Stimulated activated CD8-positive, alpha-beta memory T cell treated with anti-CD3 and anti-CD28 coated beads, Interleukin-4, amount 100 ng/mL, for 4 hours (primary cell): ENCODE data around the gene LGR6.
"Not testable (repeated sequence)": the region's sequence is repeated elsewhere in the genome, so short reads cannot be mapped to it uniquely, and the experiment has no call there.

ENCODE experiments used
- DNase-seq, 2 donors: peaks; one replicate each; pipeline ENCODE4 v3.0.0-alpha.2; 2020; ENCODE audit warnings: low read depth in 2 of 2, low spot score in 1 of 2

Gene LGR6, protein sequence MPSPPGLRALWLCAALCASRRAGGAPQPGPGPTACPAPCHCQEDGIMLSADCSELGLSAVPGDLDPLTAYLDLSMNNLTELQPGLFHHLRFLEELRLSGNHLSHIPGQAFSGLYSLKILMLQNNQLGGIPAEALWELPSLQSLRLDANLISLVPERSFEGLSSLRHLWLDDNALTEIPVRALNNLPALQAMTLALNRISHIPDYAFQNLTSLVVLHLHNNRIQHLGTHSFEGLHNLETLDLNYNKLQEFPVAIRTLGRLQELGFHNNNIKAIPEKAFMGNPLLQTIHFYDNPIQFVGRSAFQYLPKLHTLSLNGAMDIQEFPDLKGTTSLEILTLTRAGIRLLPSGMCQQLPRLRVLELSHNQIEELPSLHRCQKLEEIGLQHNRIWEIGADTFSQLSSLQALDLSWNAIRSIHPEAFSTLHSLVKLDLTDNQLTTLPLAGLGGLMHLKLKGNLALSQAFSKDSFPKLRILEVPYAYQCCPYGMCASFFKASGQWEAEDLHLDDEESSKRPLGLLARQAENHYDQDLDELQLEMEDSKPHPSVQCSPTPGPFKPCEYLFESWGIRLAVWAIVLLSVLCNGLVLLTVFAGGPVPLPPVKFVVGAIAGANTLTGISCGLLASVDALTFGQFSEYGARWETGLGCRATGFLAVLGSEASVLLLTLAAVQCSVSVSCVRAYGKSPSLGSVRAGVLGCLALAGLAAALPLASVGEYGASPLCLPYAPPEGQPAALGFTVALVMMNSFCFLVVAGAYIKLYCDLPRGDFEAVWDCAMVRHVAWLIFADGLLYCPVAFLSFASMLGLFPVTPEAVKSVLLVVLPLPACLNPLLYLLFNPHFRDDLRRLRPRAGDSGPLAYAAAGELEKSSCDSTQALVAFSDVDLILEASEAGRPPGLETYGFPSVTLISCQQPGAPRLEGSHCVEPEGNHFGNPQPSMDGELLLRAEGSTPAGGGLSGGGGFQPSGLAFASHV

DNA sequence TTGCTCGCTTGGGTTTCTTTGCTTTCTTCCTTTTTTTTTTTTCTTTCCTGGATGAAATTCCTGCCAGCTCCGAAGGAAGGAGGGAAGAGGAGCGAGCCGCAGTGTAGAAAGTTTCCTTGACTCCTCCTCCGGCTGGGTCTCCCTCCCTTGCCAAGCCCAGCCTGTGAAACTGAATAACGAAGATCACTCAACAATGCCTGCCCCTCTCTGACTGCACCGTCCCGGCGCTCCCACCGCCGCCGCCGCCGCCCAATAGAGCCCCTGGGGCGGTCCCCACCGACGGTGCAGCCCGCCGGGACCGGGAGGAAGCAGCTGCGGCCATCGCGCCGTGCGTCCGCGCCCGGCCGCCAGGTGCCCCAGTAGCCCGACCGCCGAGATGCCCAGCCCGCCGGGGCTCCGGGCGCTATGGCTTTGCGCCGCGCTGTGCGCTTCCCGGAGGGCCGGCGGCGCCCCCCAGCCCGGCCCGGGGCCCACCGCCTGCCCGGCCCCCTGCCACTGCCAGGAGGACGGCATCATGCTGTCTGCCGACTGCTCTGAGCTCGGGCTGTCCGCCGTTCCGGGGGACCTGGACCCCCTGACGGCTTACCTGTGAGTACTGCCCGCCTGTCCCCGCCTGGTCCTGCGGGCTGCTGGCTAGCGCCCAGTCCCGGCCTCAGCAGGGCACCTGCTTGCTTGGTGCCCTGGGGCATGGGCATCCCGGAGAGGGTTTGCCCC lies at the start of gene LGR6:
LGR6 (plus strand) TSS at position 186 of the 714 bp plus-strand sequence; CDS start at position 377, 191 bp downstream.
- DNase-seq, result no peak

DNA sequence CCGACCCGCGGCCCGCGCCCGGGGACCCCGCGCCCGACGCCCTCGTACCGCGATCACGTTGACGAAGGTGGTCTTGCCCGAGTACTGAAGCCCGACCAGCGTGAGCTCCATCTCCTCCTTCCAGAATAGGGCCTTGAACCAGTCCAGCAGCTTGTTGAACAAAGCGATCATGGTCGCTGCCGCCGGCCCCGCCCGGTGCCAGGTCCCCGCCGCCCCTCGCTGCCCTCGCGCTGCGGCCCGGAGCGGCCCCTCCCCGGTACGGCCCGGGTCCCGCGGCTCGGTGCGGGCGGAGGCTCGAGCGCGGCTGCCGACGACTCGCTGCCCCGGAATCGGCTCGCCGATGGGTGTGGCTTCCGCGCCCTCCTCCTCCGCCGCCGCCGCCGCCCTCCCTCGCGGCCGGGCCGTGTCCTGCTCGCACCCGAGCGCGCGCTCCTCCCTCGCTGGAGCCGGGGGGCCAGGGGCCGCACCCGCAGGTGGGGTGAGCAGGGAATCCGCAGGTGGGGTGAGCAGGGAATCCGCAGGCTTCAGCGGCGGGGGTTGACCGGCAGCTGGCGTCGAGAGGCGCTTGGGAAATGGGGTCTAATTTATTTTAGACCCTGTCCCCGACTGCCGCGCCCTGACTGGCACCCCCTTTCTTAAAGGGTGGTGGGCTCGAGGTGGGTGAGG lies 49.1 kb upstream of the LGR6 start, which contains the start of gene ARL8A:
ARL8A (minus strand) TSS at position 336 of the 666 bp plus-strand sequence; CDS start at position 171, 165 bp downstream.
- no peak for DNase-seq

DNA sequence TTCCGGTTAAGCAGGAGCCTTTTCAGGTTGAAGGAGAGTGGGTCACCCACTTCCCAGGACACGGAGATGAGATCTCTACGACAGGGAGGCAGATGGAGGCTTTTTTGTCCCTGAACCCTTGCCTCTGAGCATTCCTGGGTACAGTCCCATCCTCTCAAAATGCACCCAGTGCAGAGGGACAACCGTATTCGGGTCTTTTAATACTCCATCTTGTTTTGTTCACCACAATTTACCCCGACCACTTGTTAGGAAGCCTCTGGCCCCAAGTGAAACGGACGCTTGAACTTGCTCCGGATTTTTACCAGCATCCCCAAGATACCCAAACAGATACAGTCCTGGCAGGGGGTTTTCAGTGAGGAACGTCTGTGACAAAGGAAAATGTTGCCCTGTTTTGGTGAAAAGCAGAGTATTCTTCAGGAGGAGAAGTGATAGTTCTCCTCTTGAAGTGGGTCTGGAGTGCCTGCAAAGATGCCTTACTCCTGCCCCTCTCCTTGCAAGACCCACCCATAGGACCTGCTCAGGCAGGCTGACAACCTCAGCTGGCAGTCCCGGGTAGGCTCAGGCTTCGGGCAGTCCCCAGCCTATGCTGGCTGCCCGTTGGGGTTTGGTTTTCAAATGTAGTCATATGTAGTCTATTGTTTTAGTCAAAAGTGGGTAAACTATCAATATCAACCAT lies 48.4 kb upstream of the LGR6 start:
- no peak for DNase-seq

DNA sequence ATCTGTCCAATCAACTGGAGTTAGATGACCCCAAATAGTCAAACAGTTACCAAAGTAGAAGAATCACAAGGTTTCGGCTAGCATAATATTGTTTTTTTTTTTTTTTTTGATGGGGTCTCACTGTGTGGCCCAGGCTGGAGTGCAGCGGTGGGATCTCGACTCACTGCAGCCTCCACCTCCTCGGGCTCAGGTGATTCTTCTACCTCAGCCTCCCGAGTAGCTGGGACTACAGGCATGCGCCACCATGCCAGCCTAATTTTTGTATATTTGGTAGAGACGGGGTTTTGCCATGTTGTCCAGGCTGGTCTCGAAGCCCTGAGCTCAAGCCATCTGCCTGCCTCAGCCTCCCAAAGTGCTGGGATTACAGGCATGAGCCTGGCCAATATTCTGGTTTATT lies 47.9 kb upstream of the LGR6 start:
- DNase-seq, result not testable (repeated sequence)

DNA sequence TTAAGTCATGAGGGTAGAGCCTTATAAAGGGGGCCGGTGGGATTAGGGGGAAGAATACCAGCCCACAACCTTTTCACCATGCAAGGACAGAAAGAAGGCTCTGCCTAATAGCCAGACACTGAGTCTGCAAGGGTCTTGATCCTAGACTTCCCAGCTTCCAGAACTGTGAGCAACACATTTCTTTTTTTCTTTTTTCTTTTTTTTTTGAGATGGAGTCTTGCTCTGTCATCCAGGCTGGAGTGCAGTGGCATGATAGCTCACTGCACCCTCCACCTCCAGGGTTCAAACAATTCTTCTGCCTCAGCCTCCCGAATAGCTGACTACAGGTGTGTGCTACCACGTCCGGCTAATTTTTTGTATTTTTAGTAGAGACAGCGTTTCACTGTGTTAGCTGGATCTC lies 47.3 kb upstream of the LGR6 start:
- no peak for DNase-seq

DNA sequence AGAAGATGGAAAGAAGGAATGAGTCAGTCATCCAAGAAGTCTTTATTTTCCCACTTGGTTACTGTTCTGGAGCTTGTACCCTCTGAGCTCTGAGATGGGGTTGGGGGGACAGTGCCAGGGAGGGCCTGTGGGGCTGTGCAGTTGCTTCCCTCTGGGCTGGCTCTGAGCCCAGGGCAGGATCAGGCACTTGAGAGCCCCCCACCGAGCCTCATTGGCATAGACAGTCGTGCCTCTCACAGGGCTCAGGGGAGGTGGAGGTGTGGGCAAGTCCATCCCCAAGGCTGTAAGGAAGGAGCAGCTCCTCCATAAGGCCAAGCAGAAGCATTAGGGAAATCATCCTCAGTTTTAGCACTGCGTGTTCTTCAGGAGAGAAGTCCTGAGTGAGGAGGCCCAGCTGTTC lies 46.6 kb upstream of the LGR6 start:
- DNase-seq, result no peak

DNA sequence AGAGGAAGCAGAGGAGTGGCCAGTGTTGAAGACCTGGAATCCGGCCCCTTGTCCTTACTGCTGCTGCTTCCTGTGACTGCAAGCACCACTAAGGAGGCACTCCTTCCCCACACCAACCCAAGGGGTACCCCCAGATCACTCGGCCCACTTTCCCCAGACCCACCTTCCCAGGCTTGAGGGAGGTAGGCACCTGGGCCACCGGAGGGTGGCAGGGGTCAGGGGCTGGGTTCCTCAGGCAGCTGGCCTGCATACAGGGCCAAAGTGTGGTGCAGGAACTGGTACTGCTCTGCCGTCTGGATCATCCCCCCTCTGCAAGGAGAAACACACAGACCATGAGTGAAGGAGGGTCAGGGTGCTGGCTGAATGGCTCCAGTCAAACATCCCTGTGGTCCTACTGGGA lies 45.2 kb upstream of the LGR6 start:
- no peak for DNase-seq

DNA sequence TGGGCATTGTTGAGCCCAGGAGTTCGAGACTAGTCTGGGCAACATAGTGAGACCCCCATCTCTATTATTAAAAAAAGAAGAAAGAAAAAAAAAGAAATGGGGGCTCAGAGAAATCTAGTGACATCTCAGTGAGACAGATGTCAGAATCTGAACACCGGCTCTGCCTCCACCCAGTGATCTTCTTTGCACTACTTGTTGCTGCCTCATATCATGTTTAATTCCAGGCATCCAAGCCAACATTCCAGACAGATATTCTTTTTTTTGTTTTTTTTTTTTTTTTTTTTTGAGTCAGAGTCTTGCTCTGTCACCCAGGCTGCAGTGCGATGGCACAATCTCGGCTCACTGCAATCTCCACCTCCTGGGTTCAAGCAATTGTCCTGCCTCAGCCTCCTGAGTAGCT lies 44.0 kb upstream of the LGR6 start:
- no peak for DNase-seq

DNA sequence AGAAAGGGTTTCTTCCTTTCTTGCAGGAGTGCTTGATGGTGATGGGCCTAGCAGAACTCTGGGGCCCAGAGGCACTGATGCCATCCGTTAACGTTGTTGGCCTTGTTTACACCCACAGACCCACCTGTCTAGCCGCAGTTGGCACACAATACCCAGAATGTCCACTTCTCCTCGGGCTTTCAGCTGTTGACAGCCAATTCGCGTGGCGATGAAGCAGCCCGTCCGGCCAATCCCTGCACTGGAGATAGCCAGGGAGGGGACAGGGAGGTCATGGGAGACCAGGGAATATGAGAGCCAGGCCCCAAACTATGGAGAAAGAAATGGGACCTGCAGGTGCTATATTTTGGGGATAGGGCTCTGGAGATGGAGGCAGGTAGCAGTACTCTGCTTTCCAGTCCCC lies 43.4 kb upstream of the LGR6 start:
- DNase-seq, result no peak

DNA sequence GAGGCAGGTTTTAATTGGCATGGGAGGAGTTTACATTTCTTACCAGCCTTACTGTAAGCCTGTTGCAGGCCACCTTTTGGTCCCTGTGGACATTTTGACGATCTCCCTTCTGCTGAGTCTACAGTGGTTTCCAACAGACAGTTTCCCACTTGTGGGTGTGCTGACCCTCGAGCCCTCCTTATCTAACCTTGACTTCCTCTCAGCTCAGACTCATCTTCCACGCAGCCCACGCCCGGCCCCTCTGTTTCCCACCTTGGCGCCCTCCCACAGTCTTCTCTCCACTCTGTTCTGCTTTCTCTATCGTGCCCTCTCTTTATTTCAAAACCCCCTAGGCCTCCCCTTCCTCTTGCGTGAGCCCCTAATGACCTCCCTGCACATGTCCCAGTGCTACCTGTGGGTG lies 43.0 kb upstream of the LGR6 start:
- DNase-seq, result no peak

DNA sequence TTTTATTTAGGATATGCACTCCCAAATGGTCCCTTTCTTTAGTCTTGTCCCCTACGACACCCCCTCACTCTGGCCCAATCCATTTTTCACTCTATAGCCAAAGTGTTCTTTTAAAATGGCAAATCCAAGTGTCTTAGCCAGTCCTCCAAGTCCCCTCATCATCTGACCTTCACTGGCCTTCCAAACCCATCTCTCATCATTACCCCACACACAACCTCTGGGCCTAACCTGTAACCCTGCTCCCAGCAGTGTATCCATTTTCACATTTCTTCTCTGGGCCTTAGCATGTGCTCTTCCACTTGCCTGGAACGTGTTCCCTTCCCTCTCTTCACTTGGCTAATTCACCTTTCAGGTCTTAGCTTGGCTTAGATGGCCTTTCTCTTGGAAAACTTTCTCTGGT lies 42.6 kb upstream of the LGR6 start:
- DNase-seq, result no peak

DNA sequence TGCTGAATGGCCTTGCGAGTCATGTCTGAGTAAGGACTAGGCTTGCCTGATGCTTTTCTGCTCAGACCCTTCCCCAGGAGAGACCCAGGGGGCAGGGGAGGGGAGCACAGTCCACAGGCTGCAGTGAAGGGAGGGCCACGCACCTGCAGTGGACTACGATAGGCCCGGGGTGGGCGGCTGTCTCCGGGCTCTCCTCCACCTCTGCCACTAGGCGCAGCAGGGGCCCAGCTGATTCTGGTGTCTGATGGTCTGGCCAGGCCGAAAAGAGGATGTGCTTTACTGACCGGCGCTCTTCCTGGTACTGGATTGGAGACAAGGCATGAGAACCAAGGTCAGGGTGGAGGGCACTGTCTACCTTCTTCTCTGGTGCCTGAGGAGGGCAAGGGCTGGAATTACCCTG lies 41.2 kb upstream of the LGR6 start:
- no peak for DNase-seq

DNA sequence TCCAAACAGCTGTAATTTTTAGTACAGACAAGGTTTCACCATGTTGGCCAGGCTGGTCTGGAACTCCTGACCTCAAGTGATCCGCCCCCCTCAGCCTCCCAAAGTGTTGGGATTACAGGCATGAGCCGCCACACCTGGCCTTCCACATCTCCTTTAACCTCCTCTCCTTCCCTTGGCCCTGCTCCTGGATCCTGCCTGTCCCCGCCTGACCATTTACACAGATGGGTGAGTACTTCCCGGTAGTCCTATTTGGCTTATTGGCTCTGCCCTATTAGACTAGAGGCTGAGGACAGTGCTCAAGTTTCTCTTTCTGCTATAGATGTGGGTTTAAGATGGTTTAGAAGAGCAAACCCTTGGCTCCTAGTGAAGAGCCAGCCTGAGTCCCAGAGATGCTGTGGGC lies 40.3 kb upstream of the LGR6 start:
- DNase-seq, result no peak

DNA sequence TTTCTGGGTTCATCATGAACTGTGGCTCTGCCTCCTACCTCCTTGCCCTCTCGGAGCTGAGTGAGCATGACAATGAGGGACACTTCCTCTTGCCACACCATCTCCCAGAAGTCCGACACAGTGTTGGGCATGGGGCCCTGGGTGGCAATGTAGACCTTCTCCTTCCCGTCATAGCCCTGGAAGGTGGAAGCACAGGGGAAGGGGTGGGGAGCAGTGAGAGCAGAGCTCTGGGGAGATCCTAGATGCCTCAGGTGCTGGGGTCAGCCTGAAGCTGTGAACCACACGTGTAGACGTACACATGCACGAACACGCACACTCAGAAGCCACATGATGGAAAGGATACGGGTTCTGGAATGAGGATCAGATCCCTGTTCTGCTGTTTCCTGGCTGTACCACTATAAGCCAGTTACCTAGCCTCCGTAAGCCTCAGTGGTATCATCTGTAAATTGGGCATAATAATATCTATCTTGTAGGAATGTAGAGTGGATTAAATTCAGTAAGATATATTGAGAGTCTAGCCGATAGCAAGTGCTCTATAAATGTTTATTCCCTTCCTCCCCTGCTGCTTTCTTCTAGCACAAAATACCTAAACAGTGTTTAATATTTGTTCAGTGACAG lies 39.3 kb upstream of the LGR6 start:
- no peak for DNase-seq

DNA sequence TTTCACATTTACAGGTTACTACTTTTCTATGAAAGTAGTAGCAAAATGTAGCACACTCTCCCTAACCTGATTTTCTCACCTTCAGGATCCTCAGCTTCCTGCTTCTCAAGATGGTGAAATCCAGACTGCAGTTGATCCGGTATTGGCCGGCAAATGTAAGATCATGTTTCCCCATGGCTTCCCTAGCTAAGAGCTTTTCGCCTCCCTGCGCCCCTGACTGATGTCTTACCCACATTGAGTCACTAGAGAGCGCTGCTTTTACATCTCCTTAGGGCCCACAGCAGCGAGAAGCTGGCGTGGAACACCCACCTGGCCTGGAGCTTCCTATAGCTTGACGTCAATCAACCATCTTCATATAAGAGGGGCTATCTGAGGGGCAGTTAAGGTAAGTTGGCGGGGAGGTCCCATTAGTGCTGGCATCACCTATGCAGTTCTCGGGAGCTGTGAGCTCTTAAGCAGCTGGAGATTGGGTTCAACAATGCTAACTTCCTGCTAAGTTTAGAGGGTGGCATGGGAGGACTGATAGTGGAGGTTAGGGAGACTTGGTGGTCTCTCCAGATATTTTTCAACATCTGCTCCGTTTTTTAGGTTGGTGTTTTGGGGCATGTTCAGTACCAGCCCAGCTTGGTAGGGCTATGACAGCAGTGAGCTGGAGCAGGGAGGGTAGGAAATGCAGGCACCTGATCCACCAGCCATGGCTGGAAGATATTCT lies 38.7 kb upstream of the LGR6 start:
- no peak for DNase-seq

DNA sequence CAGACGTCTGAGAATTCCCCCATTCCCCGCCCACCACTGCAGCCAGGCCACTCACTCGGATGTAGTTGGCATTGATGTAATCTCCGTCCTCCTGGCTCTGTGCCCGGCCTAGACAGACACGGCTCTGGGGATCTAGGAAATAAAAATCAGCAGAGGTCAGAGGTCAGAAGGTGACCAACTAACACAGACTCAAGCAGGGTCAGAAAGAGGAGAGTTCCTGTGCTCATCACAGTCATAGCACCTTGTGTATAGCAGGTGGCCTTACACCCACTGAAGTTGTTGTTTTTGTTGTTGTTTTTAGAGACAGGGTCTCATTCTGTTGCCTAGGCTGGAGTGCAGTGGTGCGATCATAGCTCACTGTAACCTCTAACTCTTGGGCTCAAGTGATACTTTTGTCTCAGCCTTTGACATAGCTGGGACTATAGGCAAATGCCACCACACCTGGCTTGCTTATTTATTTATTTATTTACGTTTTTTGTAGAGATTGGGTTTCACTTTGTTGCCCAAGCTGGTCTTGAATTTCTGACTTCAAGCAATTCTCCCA lies 38.0 kb upstream of the LGR6 start:
- DNase-seq, result no peak

DNA sequence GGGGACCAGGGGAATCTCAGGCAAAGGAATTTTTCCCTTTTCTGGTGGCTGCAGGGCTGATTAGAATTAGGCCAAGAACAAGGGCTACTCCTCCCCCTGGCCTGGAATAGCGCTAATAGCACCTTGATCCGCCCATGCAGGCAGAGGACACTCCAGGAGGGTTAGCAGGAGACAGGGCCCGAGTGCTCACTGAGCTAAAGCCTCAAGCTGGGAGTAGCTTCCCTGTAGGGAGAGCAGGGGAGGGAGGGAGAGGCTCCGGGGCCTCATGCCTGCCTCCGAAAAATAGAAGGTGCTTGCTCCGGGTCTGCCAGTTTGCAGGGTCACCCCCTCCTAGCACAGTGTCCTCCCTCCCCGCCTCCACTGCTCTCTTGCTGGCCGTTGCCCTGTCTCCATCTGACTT lies 37.0 kb upstream of the LGR6 start:
- DNase-seq, result no peak

DNA sequence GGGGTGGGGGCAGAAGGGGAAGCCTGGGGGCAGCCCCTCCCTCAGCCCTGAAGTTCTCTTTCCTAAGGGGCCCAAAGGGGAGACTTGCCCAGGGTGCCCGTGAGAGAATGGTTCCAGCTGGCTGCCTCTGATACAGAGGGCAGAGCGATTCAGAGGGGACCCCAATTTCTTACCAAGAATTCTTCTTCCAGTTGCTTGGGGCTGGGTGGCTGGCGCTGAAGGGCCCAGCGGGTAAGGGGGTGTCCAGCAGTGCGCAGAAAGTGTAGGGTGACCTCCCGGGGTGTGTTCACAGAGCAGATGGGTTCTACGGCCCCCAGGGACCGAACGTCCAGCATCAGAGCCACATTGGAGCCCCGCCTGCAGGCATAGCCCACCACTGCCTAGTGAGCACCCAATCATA lies 35.7 kb upstream of the LGR6 start:
- no peak for DNase-seq
